ENCODE results near the gene PGLYRP4. TPM values are rescaled to one million over a fixed set of nuclear protein-coding genes. Genes with fewer than 3 reads are reported as not detected.

The PGLYRP4 gene
- total RNA-seq, 1 donor from 2014 or later = not detected

- Mint-ChIP-seq H3K27me3 (ENCODE audit: low read depth) (peaks cover 53% of the 10 kb centered on the region), H3K4me3 (no peak overlapping the region), H3K4me1 (no peaks in the 10 kb centered on the region), H3K9me3 (no peaks in the 10 kb centered on the region), H3K36me3 (ENCODE audit: low read depth) (no peaks in the 10 kb centered on the region), H3K27ac (ENCODE audit: unreplicated experiment) (no peak overlapping the region)
- DNase-seq (ENCODE audit: low read depth, low spot score) = no peak
- TF ChIP-seq, protein P1, sequence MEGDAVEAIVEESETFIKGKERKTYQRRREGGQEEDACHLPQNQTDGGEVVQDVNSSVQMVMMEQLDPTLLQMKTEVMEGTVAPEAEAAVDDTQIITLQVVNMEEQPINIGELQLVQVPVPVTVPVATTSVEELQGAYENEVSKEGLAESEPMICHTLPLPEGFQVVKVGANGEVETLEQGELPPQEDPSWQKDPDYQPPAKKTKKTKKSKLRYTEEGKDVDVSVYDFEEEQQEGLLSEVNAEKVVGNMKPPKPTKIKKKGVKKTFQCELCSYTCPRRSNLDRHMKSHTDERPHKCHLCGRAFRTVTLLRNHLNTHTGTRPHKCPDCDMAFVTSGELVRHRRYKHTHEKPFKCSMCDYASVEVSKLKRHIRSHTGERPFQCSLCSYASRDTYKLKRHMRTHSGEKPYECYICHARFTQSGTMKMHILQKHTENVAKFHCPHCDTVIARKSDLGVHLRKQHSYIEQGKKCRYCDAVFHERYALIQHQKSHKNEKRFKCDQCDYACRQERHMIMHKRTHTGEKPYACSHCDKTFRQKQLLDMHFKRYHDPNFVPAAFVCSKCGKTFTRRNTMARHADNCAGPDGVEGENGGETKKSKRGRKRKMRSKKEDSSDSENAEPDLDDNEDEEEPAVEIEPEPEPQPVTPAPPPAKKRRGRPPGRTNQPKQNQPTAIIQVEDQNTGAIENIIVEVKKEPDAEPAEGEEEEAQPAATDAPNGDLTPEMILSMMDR (conservative IDR thresholded peaks at IDR 0.05) = no peak
Observed at GRCh38 chr1:153395776-153396175, 47.1 kb upstream of the PGLYRP4 start.

DNA sequence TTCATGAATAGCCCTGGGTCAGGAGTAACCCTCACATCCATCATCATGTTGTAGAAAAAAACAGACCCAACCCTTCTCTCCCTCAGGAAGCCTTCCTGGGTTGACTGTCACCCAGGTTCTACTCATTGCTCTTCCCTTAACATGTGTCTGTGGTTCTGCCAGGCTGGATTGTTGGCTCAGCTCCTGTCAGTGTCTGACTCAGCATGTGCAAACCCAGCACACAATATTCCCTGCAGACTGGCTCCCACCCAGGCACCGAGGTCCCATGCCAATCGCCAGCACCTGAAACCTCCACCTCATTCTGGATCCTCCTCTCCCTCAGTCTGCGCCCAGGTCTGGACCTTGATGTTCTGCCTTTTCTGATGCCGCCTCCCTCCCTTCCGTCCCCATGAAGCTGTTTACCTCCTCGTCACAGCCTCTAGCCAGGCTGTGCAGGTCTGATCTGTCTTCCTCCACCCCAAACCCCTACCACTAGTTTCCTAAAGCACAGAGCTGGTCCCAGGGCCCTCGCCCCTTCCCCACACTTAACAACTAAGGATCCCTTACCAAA lies 46.6 kb upstream of the PGLYRP4 start:
- no peaks in the 10 kb centered on the region for H3K9me3 Mint-ChIP-seq
- DNase-seq (ENCODE audit: low read depth, low spot score) = no peak
- TF ChIP-seq, protein P1 (conservative IDR thresholded peaks at IDR 0.05) = no peak
- H3K36me3 Mint-ChIP-seq (ENCODE audit: low read depth) = no peaks in the 10 kb centered on the region
- H3K4me1 Mint-ChIP-seq = no peaks in the 10 kb centered on the region
- no peak overlapping the region for H3K27ac Mint-ChIP-seq (ENCODE audit: unreplicated experiment)
- no peak overlapping the region for H3K4me3 Mint-ChIP-seq
- H3K27me3 Mint-ChIP-seq (ENCODE audit: low read depth) = peaks cover 56% of the 10 kb centered on the region

DNA sequence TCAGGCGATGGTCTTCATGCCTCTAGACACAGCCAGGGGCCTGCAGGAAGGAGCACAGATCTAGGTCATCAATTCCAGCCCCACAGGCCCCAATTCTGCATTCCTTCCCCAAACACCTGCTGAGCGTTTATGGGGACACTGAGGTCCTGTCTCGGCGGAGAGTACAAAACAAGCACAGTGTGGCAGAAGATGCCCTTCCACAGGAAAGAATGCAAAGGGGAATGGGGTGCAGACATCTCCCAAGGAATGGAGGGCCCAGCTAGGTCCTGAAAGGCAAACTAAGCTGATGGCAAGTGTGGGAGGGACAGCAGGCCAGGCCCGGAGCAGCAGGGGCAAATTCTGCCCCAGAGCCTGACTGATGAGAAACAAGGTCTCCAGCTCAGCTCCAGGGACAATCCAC lies 45.8 kb upstream of the PGLYRP4 start:
- peaks cover 56% of the 10 kb centered on the region for H3K27me3 Mint-ChIP-seq (ENCODE audit: low read depth)
- no peak overlapping the region for H3K27ac Mint-ChIP-seq (ENCODE audit: unreplicated experiment)
- no peaks in the 10 kb centered on the region for H3K4me1 Mint-ChIP-seq
- no peaks in the 10 kb centered on the region for H3K9me3 Mint-ChIP-seq
- no peak overlapping the region for H3K4me3 Mint-ChIP-seq
- TF ChIP-seq, protein P1 (conservative IDR thresholded peaks at IDR 0.05) = no peak
- H3K36me3 Mint-ChIP-seq (ENCODE audit: low read depth) = no peaks in the 10 kb centered on the region
- DNase-seq (ENCODE audit: low read depth, low spot score) = no peak

- Mint-ChIP-seq H3K4me1 (no peaks in the 10 kb centered on the region), H3K4me3 (no peak overlapping the region), H3K27me3 (ENCODE audit: low read depth) (peaks cover 60% of the 10 kb centered on the region), H3K9me3 (no peaks in the 10 kb centered on the region), H3K27ac (ENCODE audit: unreplicated experiment) (no peak overlapping the region), H3K36me3 (ENCODE audit: low read depth) (no peaks in the 10 kb centered on the region)
- no peak for DNase-seq (ENCODE audit: low read depth, low spot score)
- TF ChIP-seq, protein P1 (conservative IDR thresholded peaks at IDR 0.05) = no peak
Observed at GRCh38 chr1:153393926-153394325, 45.3 kb upstream of the PGLYRP4 start.

- DNase-seq (ENCODE audit: low read depth, low spot score) = no peak
- H3K4me3 Mint-ChIP-seq = no peak overlapping the region
- peaks cover 63% of the 10 kb centered on the region for H3K27me3 Mint-ChIP-seq (ENCODE audit: low read depth)
- no peak overlapping the region for H3K27ac Mint-ChIP-seq (ENCODE audit: unreplicated experiment)
- H3K9me3 Mint-ChIP-seq = no peaks in the 10 kb centered on the region
- TF ChIP-seq, protein P1 (conservative IDR thresholded peaks at IDR 0.05) = no peak
- no peaks in the 10 kb centered on the region for H3K4me1 Mint-ChIP-seq
- H3K36me3 Mint-ChIP-seq (ENCODE audit: low read depth) = no peaks in the 10 kb centered on the region
Observed at GRCh38 chr1:153392822-153393221, 44.2 kb upstream of the PGLYRP4 start.
